ENCODE measurements around the gene STON2.

Gene STON2

GRCh38 chr14:81301813-81302212 is 98.3 kb downstream of the STON2 start:
- ChIA-PET POLR2A (no interaction called here), CTCF (no interaction called here)
- H3K4me3 ChIP-seq (ENCODE audit: low read depth, low read length) = no peak overlapping the region
- no peak for DNase-seq (ENCODE audit: low read depth, low spot score)
- TF ChIP-seq CTCF (IDR thresholded peaks at IDR 0.05; ENCODE audit: insufficient read depth, low read length, missing control alignments) = no peak

GRCh38 chr14:81301371-81301770 is 98.8 kb downstream of the STON2 start:
- TF ChIP-seq CTCF (IDR thresholded peaks at IDR 0.05; ENCODE audit: insufficient read depth, low read length, missing control alignments) = no peak
- ChIA-PET POLR2A (no interaction called here), CTCF (no interaction called here)
- no peak overlapping the region for H3K4me3 ChIP-seq (ENCODE audit: low read depth, low read length)
- DNase-seq (ENCODE audit: low read depth, low spot score) = no peak

- H3K4me3 ChIP-seq (ENCODE audit: low read depth, low read length) = no peak overlapping the region
- CTCF ChIA-PET = no interaction called here
- POLR2A ChIA-PET = no interaction called here
- no peak for DNase-seq (ENCODE audit: low read depth, low spot score)
- TF ChIP-seq CTCF (IDR thresholded peaks at IDR 0.05; ENCODE audit: insufficient read depth, low read length, missing control alignments) = no peak
Measured at GRCh38 chr14:81298911-81299310, 101.2 kb downstream of the STON2 start.

- no peak for DNase-seq (ENCODE audit: low read depth, low spot score)
- ChIA-PET POLR2A (no interaction called here), CTCF (no interaction called here)
- H3K4me3 ChIP-seq (ENCODE audit: low read depth, low read length) = no peak overlapping the region
- TF ChIP-seq CTCF (IDR thresholded peaks at IDR 0.05; ENCODE audit: insufficient read depth, low read length, missing control alignments) = no peak
Measured at GRCh38 chr14:81298122-81298521, 102.0 kb downstream of the STON2 start.

GRCh38 chr14:81295958-81296923 is 103.9 kb downstream of the STON2 start:
- CTCF ChIA-PET = interaction anchor here (1.8 kb wide), 1 partner anchor 27 kb away, joined by 5 read pairs; no protein-coding TSS in a partner anchor
- POLR2A ChIA-PET = no interaction called here
- TF ChIP-seq CTCF (IDR thresholded peaks at IDR 0.05; ENCODE audit: insufficient read depth, low read length, missing control alignments) = no peak
- no peak for DNase-seq (ENCODE audit: low read depth, low spot score)
- no peak overlapping the region for H3K4me3 ChIP-seq (ENCODE audit: low read depth, low read length)

GRCh38 chr14:81289516-81289915 is 110.6 kb downstream of the STON2 start:
- no peak overlapping the region for H3K4me3 ChIP-seq (ENCODE audit: low read depth, low read length)
- CTCF ChIA-PET = interaction anchor here (1.3 kb wide), 1 partner anchor 175 kb away, joined by 3 read pairs; no protein-coding TSS in a partner anchor
- DNase-seq (ENCODE audit: low read depth, low spot score) = no peak
- TF ChIP-seq CTCF (IDR thresholded peaks at IDR 0.05; ENCODE audit: insufficient read depth, low read length, missing control alignments) = no peak
- POLR2A ChIA-PET = no interaction called here

All from AG04449 (cell line).